ENCODE results near the gene PIGK.
A peak's percentile ranks its signal among the peaks of the same experiment; 100 is the strongest.

PIGK gene

GRCh38 chr1:77089756-77090155, 129.5 kb downstream of the PIGK start:
- no peak for DNase-seq

DNA sequence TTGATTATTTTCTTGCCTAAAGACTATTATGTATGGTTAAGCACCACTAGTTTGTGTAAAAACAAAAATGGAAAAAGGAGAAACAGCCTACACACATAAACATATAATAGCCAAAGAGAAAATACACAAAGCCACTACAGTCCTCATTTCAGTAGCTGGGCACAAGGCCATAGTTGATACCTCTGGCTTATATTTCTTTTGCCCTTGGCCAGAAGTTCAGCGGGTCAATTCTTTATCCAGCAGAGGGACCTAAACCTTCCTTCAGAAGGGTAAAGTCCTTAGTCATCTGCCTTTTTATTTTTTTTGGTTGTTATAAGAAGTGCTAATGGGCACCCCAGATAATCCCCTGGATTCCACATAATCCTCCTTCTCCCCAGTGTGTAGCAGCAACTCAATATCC, 134.1 kb downstream of the PIGK start:
- DNase-seq: no peak

GRCh38 chr1:77084457-77084856, 134.8 kb downstream of the PIGK start:
- DNase-seq: no peak

GRCh38 chr1:77081834-77082233, 137.4 kb downstream of the PIGK start:
- DNase-seq: no peak

DNA sequence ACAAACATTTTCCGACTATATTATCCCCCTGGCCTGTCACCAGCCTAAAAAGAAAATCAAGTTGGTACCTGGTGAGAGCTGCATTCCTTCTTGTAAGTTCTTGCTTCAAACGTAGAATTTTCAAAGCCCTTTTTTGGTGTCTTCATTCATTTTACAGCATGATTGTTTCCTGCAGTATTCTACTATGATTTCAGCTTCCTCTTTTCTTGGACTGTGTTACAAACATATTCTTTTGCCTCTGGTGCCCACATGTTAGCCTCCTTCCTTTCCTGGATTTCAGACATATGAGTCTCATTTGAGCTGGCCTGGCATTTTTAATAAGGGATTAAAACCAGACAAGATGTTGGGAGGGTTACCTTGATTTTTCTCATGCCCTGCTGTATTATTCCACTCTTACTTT, 142.5 kb downstream of the PIGK start:
- DNase-seq: no peak

- no peak for DNase-seq
These were observed 151.2 kb downstream of the PIGK start for GRCh38 chr1:77068013-77068412.

GRCh38 chr1:77065693-77066342, 153.4 kb downstream of the PIGK start:
- no peak for DNase-seq

GRCh38 chr1:77064246-77064645, 155.0 kb downstream of the PIGK start:
- no peak for DNase-seq

GRCh38 chr1:77063118-77063517, 156.1 kb downstream of the PIGK start:
- no peak for DNase-seq

- no peak for DNase-seq
These were observed 158.1 kb downstream of the PIGK start for GRCh38 chr1:77061162-77061561.

DNA sequence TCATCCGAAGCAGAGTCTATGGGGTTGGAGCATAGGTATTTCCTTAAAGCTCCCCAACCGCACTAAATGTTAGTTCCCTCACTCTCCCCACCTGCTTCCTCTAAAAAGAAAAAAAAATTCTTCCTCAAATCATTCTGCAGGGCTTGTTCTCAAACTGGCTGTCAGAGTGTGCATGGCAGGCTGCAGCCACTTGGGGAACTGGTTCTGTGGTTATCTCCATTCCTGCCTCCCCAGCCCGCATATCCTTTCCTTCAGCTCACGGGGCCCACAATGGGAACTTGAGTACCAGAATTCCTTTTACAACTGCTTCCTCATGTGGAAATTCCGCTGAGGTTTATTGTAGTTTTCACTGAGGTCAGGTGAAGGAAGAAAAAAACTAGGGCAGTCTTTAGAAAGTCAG, 159.2 kb downstream of the PIGK start:
- DNase-seq: no peak

GRCh38 chr1:77057994-77058585, 161.1 kb downstream of the PIGK start:
- DNase-seq: no peak

GRCh38 chr1:77056525-77056924, 162.7 kb downstream of the PIGK start:
- DNase-seq: no peak

GRCh38 chr1:77051425-77051824, 167.8 kb downstream of the PIGK start:
- no peak for DNase-seq

DNA sequence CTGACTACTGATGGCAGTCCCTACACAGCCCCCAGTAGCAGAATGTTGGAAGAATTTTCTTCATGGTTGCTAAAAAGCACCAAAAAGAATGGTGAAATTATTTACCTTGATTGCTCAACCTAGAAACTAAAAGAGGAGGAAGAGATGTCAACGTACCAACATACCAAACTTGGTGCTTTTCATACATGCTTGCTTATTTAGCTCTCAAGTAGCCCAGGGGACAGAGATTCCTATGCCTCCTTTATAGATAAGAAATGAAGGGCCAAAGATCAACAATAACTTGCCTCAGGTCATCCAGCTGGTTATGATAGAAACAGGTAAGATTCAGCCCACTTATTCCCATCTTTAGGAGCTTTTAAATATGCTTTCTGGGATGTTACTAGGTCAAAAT, 170.6 kb downstream of the PIGK start:
- DNase-seq: no peak

GRCh38 chr1:77047978-77048614, 171.1 kb downstream of the PIGK start:
- no peak for DNase-seq

DNA sequence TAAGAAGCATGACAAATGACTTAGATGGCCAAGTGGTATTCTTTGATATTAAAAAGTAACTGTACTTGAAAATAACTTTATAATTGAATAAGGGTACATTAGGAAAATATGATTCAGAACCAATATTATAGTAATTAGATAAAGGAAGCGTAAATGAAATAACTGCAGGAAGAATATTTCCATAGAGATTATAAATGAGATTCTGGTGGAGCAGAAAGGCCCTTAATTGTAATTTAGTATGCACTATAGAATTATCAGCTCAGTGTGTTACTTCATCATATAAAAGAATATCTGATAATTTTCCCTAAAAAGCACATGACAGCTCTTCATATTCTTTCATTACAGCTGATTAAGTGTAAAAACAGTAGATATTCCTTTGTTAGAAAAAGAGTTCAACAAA, 171.7 kb downstream of the PIGK start:
- DNase-seq: no peak

- peak; percentile 6 for DNase-seq
These were observed 174.9 kb downstream of the PIGK start for GRCh38 chr1:77044133-77044849.

DNA sequence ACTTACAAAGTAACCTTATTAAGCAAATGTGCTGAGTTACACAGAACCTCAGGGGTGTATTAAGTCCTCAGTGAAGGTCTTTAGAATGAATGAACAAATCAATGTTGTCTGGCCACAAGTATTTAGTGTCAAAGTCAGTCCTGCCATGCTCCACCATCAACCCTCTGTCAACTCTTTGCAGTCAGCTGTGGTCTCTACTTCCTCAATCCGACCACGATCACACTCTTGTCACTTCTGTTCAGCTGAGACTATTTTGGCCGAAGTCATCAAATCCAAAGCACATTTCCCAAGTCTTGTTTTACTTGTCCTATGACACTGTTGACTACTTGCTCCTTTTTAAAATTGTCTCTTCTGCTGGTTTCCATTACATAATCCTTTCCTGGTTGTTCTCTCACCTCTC, 178.4 kb downstream of the PIGK start:
- DNase-seq: no peak

DNA sequence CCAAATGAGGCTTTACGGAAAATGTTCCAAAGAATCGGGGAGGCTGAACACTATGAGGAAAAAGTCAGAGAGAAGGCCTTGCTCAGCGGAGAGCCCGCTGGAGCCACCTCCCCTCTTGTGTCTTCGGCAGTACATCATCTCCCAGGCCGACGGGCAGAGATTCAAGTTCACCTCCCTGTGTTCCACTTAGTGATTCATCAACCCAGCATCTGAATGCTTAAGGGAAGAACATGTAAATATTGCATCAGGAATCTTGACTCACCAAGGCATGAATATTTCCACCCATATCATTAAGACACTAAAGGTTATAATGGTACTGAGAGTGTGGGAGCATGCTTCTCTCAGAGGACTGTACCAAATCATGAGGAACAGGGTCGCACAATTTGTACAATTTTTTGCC, 179.5 kb downstream of the PIGK start:
- no peak for DNase-seq

DNA sequence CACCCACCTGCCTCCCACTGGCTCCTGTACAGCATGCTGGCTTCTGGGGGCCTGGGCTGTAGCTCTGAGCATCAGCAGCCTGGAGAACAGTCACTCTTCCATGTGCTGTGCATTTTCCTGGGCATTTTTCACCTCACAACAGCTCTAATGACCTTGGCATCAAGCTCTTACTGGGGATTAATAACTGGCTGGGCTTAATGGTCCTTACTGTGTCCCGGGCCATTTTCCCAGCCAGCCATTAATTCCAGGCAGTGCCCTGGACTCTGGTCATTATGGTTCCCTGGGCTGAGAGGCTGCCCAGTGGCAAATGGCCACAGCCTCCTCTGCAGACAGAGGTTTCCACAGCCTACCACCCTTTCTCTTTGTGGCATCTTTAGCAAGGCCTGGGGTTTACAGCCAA, 180.1 kb downstream of the PIGK start:
- DNase-seq: no peak
